SK-N-SH (cell line): Measurements from ENCODE around the gene LMNTD2.

Experiments
- EP300 ChIP-seq, 2 experiments: IDR thresholded peaks; 2 replicates each; pipeline versions ENCODE4 v1.4.0 to v1.6.1; 2012; ENCODE audit warnings: borderline replicate concordance in 1 of 2, low read depth in 1 of 2, low read length in 1 of 2
- FOXM1 ChIP-seq: IDR thresholded peaks from 2 replicates; pipeline ENCODE4 v1.4.0; 2012; ENCODE audit warnings: low read depth, mild to moderate bottlenecking
- NRF1 ChIP-seq: IDR thresholded peaks from 2 replicates; pipeline ENCODE4 v1.6.1; 2012; ENCODE audit warnings: low read depth, mild to moderate bottlenecking, low read length
- RAD21 ChIP-seq: IDR thresholded peaks from 2 replicates; pipeline ENCODE4 v1.6.1; 2012; ENCODE audit warnings: mild to moderate bottlenecking, low read length
- RFX5 ChIP-seq: IDR thresholded peaks from 2 replicates; pipeline ENCODE4 v1.6.1; 2012; ENCODE audit warnings: mild to moderate bottlenecking, improper control_type of control experiment, low read length
- TAF1 ChIP-seq: IDR thresholded peaks from 2 replicates; pipeline ENCODE4 v1.6.1; 2012; ENCODE audit warnings: low read depth, mild to moderate bottlenecking, low read length, moderate library complexity, borderline replicate concordance
- TF ChIP-seq, protein P1 (sequence below): fragments of 200-600 bp; sonication (generic); IDR thresholded peaks from 2 replicates; pipeline ENCODE4 v1.6.1; 2017; ENCODE audit warnings: antibody characterized with exemption, mild to moderate bottlenecking, moderate library complexity
- TF ChIP-seq, protein P2 (sequence below): IDR thresholded peaks from 2 replicates; pipeline ENCODE4 v1.6.1; 2012; ENCODE audit warnings: mild to moderate bottlenecking, low read depth, low read length, moderate library complexity

DNA sequence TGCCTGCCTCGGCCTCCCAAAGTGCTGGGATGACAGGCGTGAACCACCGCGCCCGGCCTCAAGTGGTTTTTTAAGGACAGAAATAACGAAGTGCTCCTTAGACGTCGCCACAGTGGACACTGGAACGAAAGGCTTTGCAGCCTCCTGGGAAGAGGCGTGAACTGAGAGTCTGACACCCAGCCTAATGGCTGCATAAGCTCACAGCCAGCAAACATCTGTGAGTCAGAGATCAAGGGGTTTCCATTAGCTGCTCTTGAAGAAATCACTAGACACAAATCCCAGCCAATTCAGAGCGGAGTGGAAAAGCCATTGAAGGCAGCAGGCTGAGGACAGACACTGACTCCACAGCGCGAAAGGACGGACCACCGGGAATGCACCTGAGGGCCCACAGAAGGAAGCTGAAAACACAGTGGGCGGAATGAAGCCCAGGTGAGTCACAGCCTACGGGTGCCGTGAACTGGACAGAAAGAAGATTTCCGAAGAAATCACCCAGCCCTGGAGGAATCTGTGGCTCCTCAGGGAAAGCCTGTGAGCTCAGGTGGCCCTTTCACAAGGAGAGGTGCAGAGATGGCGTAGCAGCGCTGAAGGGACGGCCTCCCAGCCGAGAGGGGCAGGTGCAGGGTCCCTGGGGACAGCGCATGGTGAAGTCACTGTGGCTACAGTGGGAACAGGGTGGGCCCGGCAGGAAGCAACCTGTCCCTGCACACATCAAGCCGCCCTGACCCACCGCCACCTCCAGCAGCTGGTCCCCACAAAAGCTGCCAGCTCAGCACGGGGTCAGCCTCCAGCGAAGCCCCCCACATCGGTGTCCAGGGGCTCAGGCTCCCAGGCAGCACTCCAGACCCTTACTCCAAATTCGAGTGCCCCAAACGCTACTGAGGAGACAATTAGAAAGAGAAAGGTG lies 11.6 kb downstream of the LMNTD2 start:
- TF ChIP-seq NRF1 (no peak), FOXM1 (no peak), RAD21 (no peak), TAF1 (no peak), RFX5 (no peak), EP300 (IDR thresholded peaks at IDR 0.05; ENCODE audit: borderline replicate concordance in 1 of 2, low read depth in 1 of 2, low read length in 1 of 2) (no peak)
- TF ChIP-seq, protein P1, sequence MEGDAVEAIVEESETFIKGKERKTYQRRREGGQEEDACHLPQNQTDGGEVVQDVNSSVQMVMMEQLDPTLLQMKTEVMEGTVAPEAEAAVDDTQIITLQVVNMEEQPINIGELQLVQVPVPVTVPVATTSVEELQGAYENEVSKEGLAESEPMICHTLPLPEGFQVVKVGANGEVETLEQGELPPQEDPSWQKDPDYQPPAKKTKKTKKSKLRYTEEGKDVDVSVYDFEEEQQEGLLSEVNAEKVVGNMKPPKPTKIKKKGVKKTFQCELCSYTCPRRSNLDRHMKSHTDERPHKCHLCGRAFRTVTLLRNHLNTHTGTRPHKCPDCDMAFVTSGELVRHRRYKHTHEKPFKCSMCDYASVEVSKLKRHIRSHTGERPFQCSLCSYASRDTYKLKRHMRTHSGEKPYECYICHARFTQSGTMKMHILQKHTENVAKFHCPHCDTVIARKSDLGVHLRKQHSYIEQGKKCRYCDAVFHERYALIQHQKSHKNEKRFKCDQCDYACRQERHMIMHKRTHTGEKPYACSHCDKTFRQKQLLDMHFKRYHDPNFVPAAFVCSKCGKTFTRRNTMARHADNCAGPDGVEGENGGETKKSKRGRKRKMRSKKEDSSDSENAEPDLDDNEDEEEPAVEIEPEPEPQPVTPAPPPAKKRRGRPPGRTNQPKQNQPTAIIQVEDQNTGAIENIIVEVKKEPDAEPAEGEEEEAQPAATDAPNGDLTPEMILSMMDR, result no peak
- TF ChIP-seq, protein P2, sequence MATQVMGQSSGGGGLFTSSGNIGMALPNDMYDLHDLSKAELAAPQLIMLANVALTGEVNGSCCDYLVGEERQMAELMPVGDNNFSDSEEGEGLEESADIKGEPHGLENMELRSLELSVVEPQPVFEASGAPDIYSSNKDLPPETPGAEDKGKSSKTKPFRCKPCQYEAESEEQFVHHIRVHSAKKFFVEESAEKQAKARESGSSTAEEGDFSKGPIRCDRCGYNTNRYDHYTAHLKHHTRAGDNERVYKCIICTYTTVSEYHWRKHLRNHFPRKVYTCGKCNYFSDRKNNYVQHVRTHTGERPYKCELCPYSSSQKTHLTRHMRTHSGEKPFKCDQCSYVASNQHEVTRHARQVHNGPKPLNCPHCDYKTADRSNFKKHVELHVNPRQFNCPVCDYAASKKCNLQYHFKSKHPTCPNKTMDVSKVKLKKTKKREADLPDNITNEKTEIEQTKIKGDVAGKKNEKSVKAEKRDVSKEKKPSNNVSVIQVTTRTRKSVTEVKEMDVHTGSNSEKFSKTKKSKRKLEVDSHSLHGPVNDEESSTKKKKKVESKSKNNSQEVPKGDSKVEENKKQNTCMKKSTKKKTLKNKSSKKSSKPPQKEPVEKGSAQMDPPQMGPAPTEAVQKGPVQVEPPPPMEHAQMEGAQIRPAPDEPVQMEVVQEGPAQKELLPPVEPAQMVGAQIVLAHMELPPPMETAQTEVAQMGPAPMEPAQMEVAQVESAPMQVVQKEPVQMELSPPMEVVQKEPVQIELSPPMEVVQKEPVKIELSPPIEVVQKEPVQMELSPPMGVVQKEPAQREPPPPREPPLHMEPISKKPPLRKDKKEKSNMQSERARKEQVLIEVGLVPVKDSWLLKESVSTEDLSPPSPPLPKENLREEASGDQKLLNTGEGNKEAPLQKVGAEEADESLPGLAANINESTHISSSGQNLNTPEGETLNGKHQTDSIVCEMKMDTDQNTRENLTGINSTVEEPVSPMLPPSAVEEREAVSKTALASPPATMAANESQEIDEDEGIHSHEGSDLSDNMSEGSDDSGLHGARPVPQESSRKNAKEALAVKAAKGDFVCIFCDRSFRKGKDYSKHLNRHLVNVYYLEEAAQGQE, result no peak
